OCI-LY7 (cell line): ENCODE data around the gene AMBN. TPM values are rescaled to one million over a fixed set of nuclear protein-coding genes. Genes with fewer than 3 reads are reported as not detected.

Experiments
- BruUV-seq: library from RNA; stranded (reverse); fragments of 400-500 nt; replicated peaks from 2 replicates; lab custom pipeline; 2021; lab: Mats Ljungman, UMichigan
- CTCF ChIA-PET: fragments of 300-600 bp; sonication (Branson Sonifier 250); formaldehyde crosslinking; loops from one replicate; lab custom pipeline; 2022; ENCODE audit warnings: antibody characterized with exemption; ENCODE audit not compliant: unreplicated experiment; lab: Charles Lee
- POLR2A ChIA-PET: fragments of 300-600 bp; sonication (Branson Sonifier 250); formaldehyde crosslinking; loops from one replicate; lab custom pipeline; 2022; ENCODE audit warnings: antibody characterized with exemption; lab: Charles Lee
- DNase-seq: peaks from one replicate; pipeline ENCODE4 v3.0.0-alpha.2; 2015; ENCODE audit warnings: low spot score
- H2AFZ ChIP-seq: fragments of 200-600 bp; sonication (generic), shearing (Covaris generic); 2 replicates; pipeline ENCODE4 v1.6.1; 2014; ENCODE audit warnings: mild to moderate bottlenecking, antibody characterized with exemption, low read length, moderate library complexity
- H3K27ac ChIP-seq: fragments of 200-600 bp; sonication (generic); 2 replicates; pipeline ENCODE4 v1.5.1; 2014; ENCODE audit warnings: mixed run types, low read depth, mild to moderate bottlenecking, moderate library complexity, low read length, inconsistent platforms; ENCODE audit not compliant: poor library complexity, severe bottlenecking
- H3K36me3 ChIP-seq: fragments of 200-600 bp; sonication (generic); 2 replicates; pipeline ENCODE4 v1.6.1; 2014; ENCODE audit warnings: mild to moderate bottlenecking, antibody characterized with exemption, low read length, moderate library complexity, mixed read lengths; ENCODE audit not compliant: insufficient read depth
- H3K4me1 ChIP-seq: fragments of 200-600 bp; sonication (generic); 2 replicates; pipeline ENCODE4 v1.5.1; 2014; ENCODE audit warnings: mild to moderate bottlenecking, low read length; ENCODE audit not compliant: insufficient read depth, poor library complexity, severe bottlenecking
- H3K4me2 ChIP-seq: fragments of 200-600 bp; sonication (generic); 2 replicates; pipeline ENCODE4 v1.6.1; 2014; ENCODE audit warnings: mild to moderate bottlenecking, low read length
- H3K4me3 ChIP-seq: fragments of 200-600 bp; sonication (generic); 2 replicates; pipeline ENCODE4 v1.5.1; 2014; ENCODE audit warnings: mild to moderate bottlenecking, low read depth, low read length; ENCODE audit not compliant: poor library complexity, severe bottlenecking
- H3K79me2 ChIP-seq: fragments of 200-600 bp; sonication (generic); 2 replicates; pipeline ENCODE4 v1.6.1; 2016; ENCODE audit warnings: low read depth, mild to moderate bottlenecking, low read length, moderate library complexity, mixed read lengths; ENCODE audit not compliant: insufficient read depth
- H3K9me2 ChIP-seq: fragments of 200-600 bp; sonication (generic); 2 replicates; pipeline ENCODE4 v1.6.1; 2016; ENCODE audit warnings: mild to moderate bottlenecking, low read length, mixed read lengths; ENCODE audit not compliant: insufficient read depth
- H3K9me3 ChIP-seq: fragments of 200-600 bp; sonication (generic); 2 replicates; pipeline ENCODE4 v1.6.1; 2014; ENCODE audit warnings: mild to moderate bottlenecking, mixed run types, low read length, mixed read lengths
- H4K20me1 ChIP-seq: fragments of 200-600 bp; sonication (generic); 2 replicates; pipeline ENCODE4 v1.6.1; 2014; ENCODE audit warnings: mild to moderate bottlenecking, antibody characterized with exemption, low read length, moderate library complexity, mixed read lengths; ENCODE audit not compliant: insufficient read depth
- CTCF ChIP-seq: fragments of 200-600 bp; sonication (generic); conservative IDR thresholded peaks from 2 replicates; pipeline ENCODE4 v1.5.1; 2014; ENCODE audit warnings: mild to moderate bottlenecking, antibody characterized with exemption, low read length, moderate library complexity, mixed read lengths
- EZH2phosphoT487 ChIP-seq: fragments of 200-600 bp; sonication (generic); IDR thresholded peaks from 2 replicates; pipeline ENCODE4 v1.6.1; 2018; ENCODE audit warnings: low read depth, borderline replicate concordance, mild to moderate bottlenecking, mixed run types, antibody characterized with exemption, low read length, moderate library complexity, mixed read lengths
- intact Hi-C: fragments of 100-400 bp; cut with micrococcal nuclease; formaldehyde crosslinking; loops from one replicate; pipeline ENCODE4 v1.10.0; 2022; ENCODE audit not compliant: unreplicated experiment
- total RNA-seq, 2 experiments: library from RNA; depleted of rRNA in 1 of 2; stranded (reverse); fragments of >200 nt in 1 of 2; shearing (Covaris generic) in 1 of 2; gene quantifications; 2 replicates each; pipeline ENCODE4 v1.2.3, GENCODE V29; 2014 to 2022

The AMBN gene
- total RNA-seq, 2 experiments from 2014 or later, result not detected

GRCh38 chr4:70606459-70606858 lies 14.4 kb downstream of the AMBN start:
- CTCF ChIA-PET, result no interaction called here
- Histone ChIP-seq H4K20me1 (no peaks in the 10 kb centered on the region), H2AFZ (no peak overlapping the region), H3K4me3 (no peak overlapping the region), H3K4me1 (peaks cover 7% of the 10 kb centered on the region), H3K36me3 (no peaks in the 10 kb centered on the region), H3K9me3 (no peaks in the 10 kb centered on the region), H3K79me2 (no peaks in the 10 kb centered on the region), H3K4me2 (no peak overlapping the region), H3K9me2 (no peaks in the 10 kb centered on the region), H3K27ac (no peak overlapping the region)
- TF ChIP-seq CTCF (no peak), EZH2phosphoT487 (no peak)
- no TSS peak for BruUV-seq
- no peak for DNase-seq
- intact Hi-C loops, result no loop called here
- POLR2A ChIA-PET, result interaction anchor here (0.6 to 1.8 kb wide), 5 partner anchors 16 to 529 kb away, joined by 3 to 5 read pairs (median 4); no protein-coding TSS in a partner anchor

- Histone ChIP-seq H3K4me2 (no peak overlapping the region), H3K9me2 (no peaks in the 10 kb centered on the region), H3K79me2 (no peaks in the 10 kb centered on the region), H3K4me1 (no peaks in the 10 kb centered on the region), H2AFZ (no peak overlapping the region), H3K36me3 (no peaks in the 10 kb centered on the region), H3K4me3 (no peak overlapping the region), H4K20me1 (no peaks in the 10 kb centered on the region), H3K27ac (no peak overlapping the region), H3K9me3 (no peaks in the 10 kb centered on the region)
- CTCF ChIA-PET, result interaction anchor here (0.6 kb wide), 1 partner anchor 386 kb away, joined by 3 read pairs; the partner anchor contains the start of gene DCK
- no peak for DNase-seq
- TF ChIP-seq CTCF, result no peak
- no peak for TF ChIP-seq EZH2phosphoT487
- POLR2A ChIA-PET, result interaction anchor here (0.6 to 1.8 kb wide), 4 partner anchors 17 to 398 kb away, joined by 3 to 5 read pairs (median 4); no protein-coding TSS in a partner anchor
- no TSS peak for BruUV-seq
- intact Hi-C loops, result no loop called here
Measured at GRCh38 chr4:70607334-70607853, 15.3 kb downstream of the AMBN start.

- Histone ChIP-seq H3K9me3 (no peaks in the 10 kb centered on the region), H3K36me3 (no peaks in the 10 kb centered on the region), H4K20me1 (no peaks in the 10 kb centered on the region), H3K9me2 (no peaks in the 10 kb centered on the region), H2AFZ (no peak overlapping the region), H3K4me1 (peaks cover 6% of the 10 kb centered on the region), H3K27ac (no peak overlapping the region), H3K4me3 (no peak overlapping the region), H3K4me2 (no peak overlapping the region), H3K79me2 (no peaks in the 10 kb centered on the region)
- intact Hi-C loops, result no loop called here
- CTCF ChIA-PET, result no interaction called here
- POLR2A ChIA-PET, result no interaction called here
- no peak for TF ChIP-seq EZH2phosphoT487
- TF ChIP-seq CTCF, result no peak
- DNase-seq, result no peak
- no TSS peak for BruUV-seq
Measured at GRCh38 chr4:70608324-70608723, 16.3 kb downstream of the AMBN start.
